GM10847 (cell line): ENCODE measurements around the gene PPP1R14C.

ENCODE experiments used
- POLR2A ChIP-seq: IDR thresholded peaks from 2 replicates; pipeline ENCODE4 v1.6.1; 2011; ENCODE audit not compliant: insufficient read length; ENCODE audit errors: extremely low read depth

The PPP1R14C gene

GRCh38 chr6:150272264-150272975 lies 129.6 kb downstream of the PPP1R14C start:
- no peak for TF ChIP-seq POLR2A

GRCh38 chr6:150272976-150273315 lies 130.1 kb downstream of the PPP1R14C start:
- no peak for TF ChIP-seq POLR2A

GRCh38 chr6:150273457-150274309 lies 130.8 kb downstream of the PPP1R14C start:
- TF ChIP-seq POLR2A = no peak

GRCh38 chr6:150275489-150275888 lies 132.6 kb downstream of the PPP1R14C start:
- TF ChIP-seq POLR2A = no peak

- TF ChIP-seq POLR2A = no peak
Observed at GRCh38 chr6:150276168-150276936, 133.5 kb downstream of the PPP1R14C start.

- no peak for TF ChIP-seq POLR2A
Observed at GRCh38 chr6:150276937-150277742, 134.3 kb downstream of the PPP1R14C start.

- no peak for TF ChIP-seq POLR2A
Observed at GRCh38 chr6:150279533-150279932, 136.7 kb downstream of the PPP1R14C start.

- TF ChIP-seq POLR2A = no peak
Observed at GRCh38 chr6:150280703-150281102, 137.9 kb downstream of the PPP1R14C start.

- TF ChIP-seq POLR2A = no peak
Observed at GRCh38 chr6:150281767-150282166, 138.9 kb downstream of the PPP1R14C start.

GRCh38 chr6:150282806-150283205 lies 140.0 kb downstream of the PPP1R14C start:
- TF ChIP-seq POLR2A = no peak

GRCh38 chr6:150286460-150286859 lies 143.6 kb downstream of the PPP1R14C start:
- TF ChIP-seq POLR2A = no peak

- TF ChIP-seq POLR2A = no peak
Observed at GRCh38 chr6:150286912-150287311, 144.1 kb downstream of the PPP1R14C start.

- TF ChIP-seq POLR2A = no peak
Observed at GRCh38 chr6:150288456-150288855, 145.6 kb downstream of the PPP1R14C start.

GRCh38 chr6:150289454-150290071 lies 146.7 kb downstream of the PPP1R14C start:
- no peak for TF ChIP-seq POLR2A

- TF ChIP-seq POLR2A = no peak
Observed at GRCh38 chr6:150290429-150290828, 147.6 kb downstream of the PPP1R14C start.
